NCI-H774 (cell line): ENCODE measurements around the gene LSS.
"Not testable (repeated sequence)": the region's sequence is repeated elsewhere in the genome, so short reads cannot be mapped to it uniquely, and the experiment has no call there.

ENCODE experiments used
- DNase-seq: peaks from one replicate; lab custom pipeline; 2025; lab: John Stamatoyannopoulos, UW

LSS gene

GRCh38 chr21:46205166-46205565 lies 23.4 kb downstream of the LSS start:
- DNase-seq, result no peak

DNA sequence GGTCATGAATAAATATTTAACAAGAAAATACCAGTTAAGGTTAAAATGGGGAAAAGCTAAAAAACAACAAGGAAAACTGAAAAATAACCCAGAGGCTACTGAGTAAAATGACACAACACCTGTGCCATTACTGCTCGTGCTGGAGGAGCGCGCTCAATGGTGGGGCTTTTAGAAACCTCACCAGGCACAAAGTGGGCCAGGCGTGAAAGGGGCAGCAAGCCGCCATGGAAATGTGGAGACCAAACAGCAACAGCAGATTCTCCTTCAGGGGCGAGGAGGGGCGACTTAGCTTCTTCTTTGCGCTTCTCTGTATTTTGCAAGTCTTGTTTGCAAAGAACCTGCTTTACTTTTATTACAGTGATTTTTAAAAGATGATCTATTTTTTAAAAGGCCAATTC lies 25.4 kb downstream of the LSS start:
- DNase-seq, result no peak

DNA sequence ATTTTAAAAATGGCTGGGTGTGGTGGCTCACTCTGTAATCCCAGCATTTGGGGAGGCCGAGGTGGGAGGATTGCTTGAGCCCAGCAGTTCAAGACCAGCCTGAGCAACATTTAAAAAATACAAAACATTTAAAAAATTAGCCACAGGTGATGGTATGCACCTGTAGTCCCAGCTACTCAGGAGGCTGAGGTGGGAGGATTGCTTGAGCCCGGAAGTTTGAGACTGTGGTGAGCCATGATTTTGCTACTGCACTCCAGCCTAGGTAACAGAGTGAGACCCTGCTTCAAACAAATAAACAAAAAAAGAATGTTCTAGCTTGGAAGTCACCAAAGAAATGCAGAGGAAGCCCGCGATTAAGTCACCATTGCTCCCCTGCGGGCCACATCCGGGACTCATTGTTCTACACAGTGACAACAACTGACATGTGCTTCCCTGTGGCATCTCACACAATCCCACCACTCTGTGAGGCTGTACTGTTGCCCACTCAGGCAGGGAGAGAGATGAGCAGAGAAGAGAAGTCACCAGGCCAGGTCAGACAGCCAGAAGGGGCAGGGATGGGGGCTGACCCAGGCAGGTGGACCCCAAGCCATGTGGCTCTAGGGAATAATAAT lies 25.9 kb downstream of the LSS start:
- DNase-seq, result no peak

GRCh38 chr21:46200877-46201803 lies 27.4 kb downstream of the LSS start:
- not testable (repeated sequence) for DNase-seq

DNA sequence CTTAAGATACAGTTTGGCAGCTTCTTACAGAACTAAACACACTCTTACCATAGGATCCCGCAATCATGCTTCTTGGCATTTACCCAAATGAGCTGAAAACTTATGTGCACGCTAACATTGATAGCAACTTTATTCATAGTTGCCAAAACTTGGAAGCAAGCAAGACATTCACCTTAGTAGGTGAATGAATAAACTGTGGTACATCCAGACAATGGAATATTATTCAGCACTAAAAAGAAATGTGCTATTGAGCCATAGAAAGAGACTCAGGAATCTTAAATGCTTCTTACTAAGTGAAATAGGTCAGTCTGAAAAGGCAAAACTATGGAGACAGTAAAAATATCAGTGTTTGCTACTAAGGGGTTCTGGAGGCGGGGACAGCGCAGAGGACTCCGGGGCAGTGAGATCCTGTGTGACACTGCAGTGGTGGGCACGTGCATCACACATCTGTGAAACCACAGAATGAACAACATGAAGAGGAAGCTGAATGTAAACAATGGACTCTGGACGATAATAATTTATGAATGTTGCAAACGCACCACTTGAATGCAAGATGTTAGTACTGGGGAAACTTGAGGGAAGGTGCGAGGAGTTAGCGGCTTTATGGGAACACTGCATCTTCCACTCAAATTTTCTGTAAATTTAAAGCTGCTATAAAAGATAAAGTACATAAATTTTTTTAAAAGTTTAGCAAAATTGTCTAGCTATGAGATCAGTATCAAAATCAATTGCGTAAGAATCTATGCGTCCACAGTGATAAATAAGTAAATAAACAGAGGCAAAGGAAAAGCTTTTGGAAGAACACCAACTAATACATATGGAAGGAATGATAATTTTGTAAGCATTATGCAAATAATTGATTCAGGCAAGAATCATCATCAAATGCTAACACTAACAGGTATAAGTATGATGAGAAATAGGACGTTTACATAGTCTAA lies 28.9 kb downstream of the LSS start:
- DNase-seq, result no peak

DNA sequence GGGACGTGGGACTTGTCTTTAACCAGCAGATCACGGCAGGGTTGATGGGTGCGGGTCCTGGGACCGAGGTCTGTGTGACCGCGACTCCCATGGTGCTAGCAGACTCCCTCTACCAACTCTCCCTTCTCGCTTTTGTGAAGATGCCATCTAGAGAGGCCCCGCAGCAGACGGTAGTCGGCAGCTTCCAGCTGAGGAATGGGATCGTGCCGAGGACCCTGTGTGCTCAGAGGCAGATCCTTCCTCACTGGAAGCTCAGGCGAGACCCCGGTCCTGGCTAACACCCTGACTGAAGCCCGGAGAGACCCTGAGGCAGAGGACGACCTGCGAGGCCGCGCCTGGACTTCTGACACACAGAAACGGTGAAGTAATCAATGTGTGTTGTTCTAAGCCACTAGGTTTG lies 31.8 kb downstream of the LSS start:
- no peak for DNase-seq

DNA sequence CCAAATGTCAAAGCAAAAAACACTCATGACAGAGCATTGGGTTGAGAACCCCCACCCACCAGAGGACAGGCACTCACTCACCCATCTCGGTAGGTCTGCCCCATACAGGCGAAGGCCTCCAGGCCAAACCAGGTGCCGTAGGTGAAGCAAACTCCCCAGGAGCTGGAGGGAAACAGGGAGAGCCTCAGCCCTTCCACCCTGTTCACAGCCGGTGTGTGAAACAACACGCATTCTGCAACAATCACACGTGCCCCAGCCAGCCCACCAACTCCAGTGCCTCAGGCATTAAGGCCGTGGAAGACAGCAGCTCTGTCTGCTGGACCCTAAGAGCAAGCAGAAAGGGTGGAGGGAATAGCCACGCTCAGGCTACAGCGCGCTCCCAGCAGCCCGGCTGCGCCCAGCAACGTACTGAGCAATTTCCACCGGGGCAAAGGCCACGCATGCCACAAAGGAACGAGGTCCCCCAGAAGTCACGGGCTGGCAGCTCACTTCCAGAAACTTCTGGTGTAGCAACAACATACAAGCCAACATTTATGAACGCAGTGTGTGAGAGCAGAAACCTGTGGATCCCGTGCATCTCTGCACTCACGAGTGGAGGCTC lies 32.9 kb downstream of the LSS start:
- DNase-seq, result no peak

DNA sequence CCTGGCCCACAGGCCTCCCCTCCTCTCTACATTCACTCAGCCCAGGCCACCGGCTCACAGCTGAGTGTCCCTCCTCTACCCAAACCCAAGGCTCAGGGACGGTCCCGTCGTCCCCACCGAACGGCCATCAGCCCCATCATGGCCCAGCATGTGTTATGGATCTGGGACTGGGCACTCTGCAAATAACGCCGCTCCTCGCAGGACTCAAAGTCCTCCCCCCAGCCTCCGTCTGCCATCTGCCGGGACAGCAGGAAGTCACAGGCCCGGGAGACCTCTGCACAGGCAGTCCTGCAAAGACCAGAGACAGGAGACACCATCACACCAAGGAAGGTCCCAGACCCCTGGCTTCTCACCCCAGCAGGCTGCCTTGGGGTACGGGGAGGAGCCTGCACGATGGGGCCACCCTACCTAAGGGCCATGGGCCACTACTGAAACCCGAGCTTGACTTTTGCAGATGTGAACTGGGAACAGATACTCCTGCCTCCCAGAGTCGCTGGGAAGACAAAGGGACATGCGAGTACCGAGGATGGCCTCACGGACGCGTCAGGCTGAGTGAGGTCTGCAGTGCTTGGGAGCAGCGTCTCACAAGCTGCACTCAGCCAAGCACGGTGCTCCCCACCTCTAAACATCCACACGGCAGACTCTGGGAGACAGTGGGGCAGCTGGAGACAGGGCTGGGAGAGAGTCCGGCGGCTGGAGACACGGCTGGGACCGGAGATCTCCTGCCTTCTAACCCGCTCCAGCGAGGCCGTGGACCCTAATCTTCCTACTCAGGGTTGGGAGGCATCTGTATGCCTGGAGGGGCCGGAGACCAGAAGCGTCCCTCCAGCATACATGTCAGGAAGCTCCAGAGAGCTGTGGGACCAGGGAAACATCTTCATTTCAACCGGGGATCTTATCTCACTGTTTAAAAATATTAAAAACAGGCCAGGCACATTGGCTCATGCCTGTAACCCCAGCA lies 33.9 kb downstream of the LSS start:
- no peak for DNase-seq

- no peak for DNase-seq
Observed at GRCh38 chr21:46193829-46194373, 34.7 kb downstream of the LSS start.

- DNase-seq, result no peak
Observed at GRCh38 chr21:46191686-46192575, 36.6 kb downstream of the LSS start.

DNA sequence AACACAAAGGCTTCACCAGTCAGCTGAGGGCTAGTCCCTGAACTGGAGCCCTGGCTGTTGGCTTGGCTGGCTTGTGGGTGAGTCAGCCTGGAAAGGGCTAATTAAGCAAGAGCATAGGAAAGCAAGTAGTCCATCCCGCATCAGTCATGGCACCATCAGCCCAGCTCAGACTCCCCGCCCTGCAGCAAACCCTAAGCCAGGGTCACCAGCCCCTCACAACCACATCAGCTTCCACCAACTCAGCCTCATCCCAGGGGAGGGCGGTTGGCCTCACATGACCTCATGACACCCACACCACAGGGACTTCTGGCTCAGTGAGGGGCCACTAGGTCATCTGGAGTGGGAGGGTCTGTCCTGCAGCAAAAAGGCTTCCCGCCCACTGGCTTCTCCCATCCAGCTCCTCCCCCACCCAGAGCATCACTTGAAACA lies 37.3 kb downstream of the LSS start:
- no peak for DNase-seq

DNA sequence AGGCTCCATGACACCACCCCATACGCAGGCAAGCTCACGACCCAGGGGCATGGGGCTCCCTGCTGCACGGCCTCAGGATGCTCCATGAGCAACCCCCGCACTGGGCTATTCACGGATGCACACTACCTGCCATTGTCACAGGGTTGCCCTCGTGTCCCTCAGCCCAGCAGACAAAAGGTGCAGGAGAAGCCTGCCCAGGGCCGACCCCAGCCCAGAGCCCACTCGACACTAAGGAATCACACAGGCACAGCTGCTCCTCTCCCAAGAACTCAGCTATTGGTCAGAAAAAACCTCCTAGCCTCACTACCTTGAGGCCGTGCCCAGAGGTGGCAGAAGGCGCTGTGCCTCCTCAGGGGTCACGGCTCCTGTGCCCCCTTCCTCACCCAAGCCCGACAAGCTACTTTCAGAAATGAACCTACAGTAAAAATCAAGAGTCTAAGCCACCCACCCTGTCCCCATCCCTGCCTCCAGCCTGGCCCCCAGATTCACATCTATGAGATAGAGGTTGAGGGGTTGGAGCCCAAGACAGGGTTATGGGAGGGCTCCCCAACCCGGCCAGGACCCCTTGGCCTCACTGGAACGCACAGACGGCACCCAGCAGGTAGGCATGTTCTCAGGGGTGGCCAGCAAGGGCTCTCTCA lies 38.0 kb downstream of the LSS start:
- DNase-seq, result no peak

DNA sequence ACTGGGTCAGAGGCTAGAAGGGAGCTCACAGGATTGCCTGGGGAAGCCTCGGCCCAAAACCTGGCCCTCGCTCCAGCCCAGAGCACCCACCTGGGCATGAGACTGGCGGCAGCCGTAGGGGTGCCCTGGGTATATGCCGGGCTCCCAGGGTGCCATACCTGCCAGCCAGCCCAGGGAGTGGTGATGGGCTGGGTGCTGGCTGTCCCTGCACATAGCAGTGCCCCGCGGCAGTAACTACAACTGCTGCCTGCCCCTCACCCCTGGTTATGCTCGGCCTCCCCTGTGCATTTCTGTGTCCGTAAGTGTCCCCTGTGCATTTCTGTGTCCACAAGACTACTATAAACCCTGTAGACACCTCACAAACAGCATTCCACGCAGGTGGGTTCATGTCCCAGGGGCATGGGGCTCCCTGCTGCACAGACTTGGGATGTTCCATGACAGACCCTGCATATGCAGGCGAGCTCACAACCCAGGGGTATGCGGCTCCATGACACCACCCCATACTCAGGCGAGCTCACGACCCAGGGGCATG lies 38.5 kb downstream of the LSS start:
- DNase-seq, result no peak

DNA sequence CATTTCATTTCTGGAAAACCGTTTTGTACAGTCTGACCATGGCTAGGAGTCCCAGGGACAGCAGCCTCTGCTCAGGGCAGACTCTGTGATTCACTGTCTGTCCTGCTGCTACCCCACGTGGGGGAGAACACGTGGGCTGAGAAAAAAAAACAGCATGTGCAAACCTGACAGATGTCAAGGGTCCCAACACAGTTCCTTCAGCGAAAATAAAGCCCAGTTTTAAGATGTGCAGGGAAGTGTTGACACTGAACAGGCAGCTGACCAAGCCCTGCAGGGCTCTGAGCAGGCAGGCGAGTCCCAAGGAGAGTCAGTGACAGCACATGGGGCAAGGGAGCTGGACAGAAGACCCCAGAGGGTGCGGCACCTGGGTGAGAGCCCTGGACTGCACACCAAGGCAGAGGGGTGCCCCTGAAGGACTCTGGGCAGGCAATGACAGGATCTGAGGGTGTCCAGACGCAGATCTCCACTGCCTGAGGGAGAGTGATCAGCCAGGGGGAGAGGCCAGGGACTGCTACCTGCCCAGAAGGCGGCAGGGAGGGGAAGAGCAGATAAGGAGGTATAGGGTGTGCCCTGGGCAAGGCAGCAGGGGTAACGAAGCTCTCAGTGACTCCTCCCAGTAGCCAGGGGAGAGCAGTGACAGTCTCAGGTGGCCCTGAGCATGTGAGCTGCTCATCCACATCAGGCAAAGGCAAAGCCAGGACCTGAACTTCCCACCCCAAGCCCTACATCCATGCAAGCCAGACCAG lies 39.2 kb downstream of the LSS start:
- no peak for DNase-seq

- DNase-seq, result no peak
Observed at GRCh38 chr21:46188226-46189212, 40.1 kb downstream of the LSS start.

DNA sequence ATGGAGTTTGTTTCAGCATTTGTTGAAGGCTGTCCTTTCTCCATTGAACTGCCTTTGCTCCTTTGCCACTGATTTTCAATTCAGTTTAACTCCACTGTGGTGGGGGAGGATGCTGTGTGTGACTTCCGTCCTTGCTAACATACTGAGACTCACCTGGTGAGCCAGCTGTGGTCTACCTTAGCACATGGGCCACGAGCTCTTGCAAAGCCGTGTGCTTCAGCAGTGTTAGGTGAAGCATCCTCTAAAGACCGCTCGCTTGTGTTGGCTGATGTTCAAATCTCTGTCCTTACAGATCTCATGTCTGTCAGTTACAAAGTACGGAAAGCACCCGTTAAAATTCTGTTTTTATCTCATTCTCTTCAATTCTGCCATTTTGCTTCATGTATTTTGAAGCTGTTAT lies 40.8 kb downstream of the LSS start:
- DNase-seq, result no peak

GRCh38 chr21:46187261-46187660 lies 41.3 kb downstream of the LSS start:
- DNase-seq, result no peak
